22Rv1 (cell line): ENCODE results near the gene TRMT61B.

Experiments
- CTCF ChIP-seq: fragments of 450-650 bp; IDR thresholded peaks from 2 replicates; pipeline ENCODE4 v1.5.1; 2017; ENCODE audit warnings: mild to moderate bottlenecking
- ZFX ChIP-seq: fragments of 450-650 bp; IDR thresholded peaks from 2 replicates; pipeline ENCODE4 v1.6.1; 2017; ENCODE audit warnings: antibody characterized with exemption, borderline replicate concordance

- TF ChIP-seq CTCF (no peak), ZFX (no peak)
Measured at GRCh38 chr2:28894470-28895188, 24.5 kb upstream of the TRMT61B start, which contains the start of gene WDR43.
